Activated naive CD8-positive, alpha-beta T cell (primary cell): Measurements from ENCODE around the gene OR5B12.

Experiments used
- H3K27ac Mint-ChIP-seq: one replicate; pipeline ENCODE4 v1.8.0; 2021; ENCODE audit warnings: mixed read lengths
- H3K27me3 Mint-ChIP-seq: one replicate; pipeline ENCODE4 v1.8.0; 2021; ENCODE audit warnings: mixed read lengths
- H3K36me3 Mint-ChIP-seq: one replicate; pipeline ENCODE4 v1.8.0; 2021; ENCODE audit warnings: mixed read lengths
- H3K4me1 Mint-ChIP-seq: one replicate; pipeline ENCODE4 v1.8.0; 2021; ENCODE audit warnings: low read depth, mixed read lengths
- H3K4me3 Mint-ChIP-seq: one replicate; pipeline ENCODE4 v1.8.0; 2021; ENCODE audit warnings: mild to moderate bottlenecking, mixed read lengths
- H3K9me3 Mint-ChIP-seq: one replicate; pipeline ENCODE4 v1.8.0; 2021; ENCODE audit warnings: low read depth, mixed read lengths

Gene OR5B12

DNA sequence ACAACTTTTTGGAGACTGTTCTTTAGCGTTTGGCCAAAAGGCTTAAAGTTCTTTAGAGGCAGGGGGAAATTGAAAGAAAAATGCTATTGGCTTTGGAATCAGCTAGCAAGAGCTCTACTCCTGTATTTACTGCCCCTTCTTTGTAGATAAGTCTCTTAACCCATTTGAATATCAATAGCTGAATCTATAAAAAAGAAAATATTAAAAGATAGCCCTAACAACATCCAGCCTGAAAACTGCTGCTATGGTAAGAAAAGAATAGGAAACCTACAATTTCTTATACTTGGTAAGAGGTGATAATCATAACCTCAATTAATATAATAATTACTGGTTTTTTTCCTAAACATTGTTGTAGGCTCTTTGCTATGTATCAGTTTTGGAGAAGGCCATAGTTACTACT, at the start of gene OR5B12:
TSS of gene OR5B12 (minus strand) at position 101 of the 400 bp plus-strand sequence. CDS start 2,085 bp downstream, outside the sequence.
- Mint-ChIP-seq H3K27ac (no peak within 1 kb of the TSS), H3K9me3 (peaks cover 5% of the 10 kb centered on the region), H3K36me3 (peaks cover 11% of the 10 kb centered on the region), H3K4me3 (no peak within 1 kb of the TSS), H3K27me3 (no peaks in the 10 kb centered on the region), H3K4me1 (no peaks in the 10 kb centered on the region)

DNA sequence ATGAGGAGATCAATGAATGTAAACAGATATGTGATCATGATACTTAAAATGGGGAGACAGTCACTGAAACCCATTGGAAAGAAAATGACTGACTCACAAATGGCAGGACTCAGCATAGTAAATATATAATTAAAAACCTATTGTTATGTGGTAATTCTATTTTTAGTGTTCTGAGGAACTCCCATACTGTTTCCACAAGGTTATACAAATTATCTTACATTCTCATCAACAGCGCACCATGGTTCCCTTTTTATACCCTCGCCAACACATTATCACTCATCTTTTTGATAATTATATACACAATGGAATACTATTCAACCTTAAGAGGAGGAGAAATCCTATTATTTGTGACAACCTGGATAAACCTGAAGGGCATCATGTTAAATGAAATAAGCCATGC, 48.8 kb upstream of the OR5B12 start:
- Mint-ChIP-seq H3K27ac (no peak overlapping the region), H3K36me3 (peaks cover 6% of the 10 kb centered on the region), H3K4me3 (no peak overlapping the region), H3K27me3 (no peaks in the 10 kb centered on the region), H3K4me1 (peaks cover 13% of the 10 kb centered on the region), H3K9me3 (no peaks in the 10 kb centered on the region)

DNA sequence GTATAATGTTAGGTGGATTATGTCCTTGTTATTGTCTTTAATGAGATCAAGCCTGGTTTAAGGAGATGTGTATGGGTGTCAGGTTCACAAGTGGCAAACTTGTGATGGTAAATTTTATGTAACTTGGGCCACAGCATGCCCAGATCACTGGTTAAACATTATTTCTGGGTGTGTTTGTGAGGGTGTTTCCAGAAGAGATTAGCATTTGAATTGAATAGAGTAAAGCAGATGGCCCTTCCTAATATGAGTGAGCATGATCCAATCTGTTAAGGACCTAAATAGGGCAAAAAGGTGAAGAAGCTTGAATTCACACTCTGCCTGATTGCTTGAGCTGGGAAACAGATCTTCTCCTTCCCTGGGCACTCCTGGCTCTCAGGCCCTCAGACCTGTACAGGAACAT, 45.1 kb upstream of the OR5B12 start:
- H3K4me1 Mint-ChIP-seq = no peaks in the 10 kb centered on the region
- no peak overlapping the region for H3K27ac Mint-ChIP-seq
- no peaks in the 10 kb centered on the region for H3K9me3 Mint-ChIP-seq
- H3K27me3 Mint-ChIP-seq = no peaks in the 10 kb centered on the region
- H3K4me3 Mint-ChIP-seq = no peak overlapping the region
- peaks cover 1% of the 10 kb centered on the region for H3K36me3 Mint-ChIP-seq

DNA sequence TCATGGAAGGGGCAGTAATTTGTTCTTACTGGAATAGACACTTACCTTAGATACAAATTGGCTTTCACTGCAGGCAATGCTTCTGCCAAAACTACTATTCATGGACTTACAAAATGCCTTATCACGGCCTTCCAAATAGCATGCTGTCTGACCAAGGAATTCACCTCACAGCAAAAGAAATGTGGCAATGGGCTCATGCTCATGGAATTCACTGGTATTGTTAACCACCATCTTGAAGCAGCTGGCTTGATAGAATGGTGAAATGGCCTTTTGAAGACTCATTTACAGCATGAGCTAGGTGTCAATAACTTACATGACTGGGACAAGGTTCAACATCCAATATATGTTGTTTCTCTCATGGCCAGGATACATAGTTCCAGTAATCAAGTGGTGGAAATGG, 43.9 kb upstream of the OR5B12 start:
- Mint-ChIP-seq H3K4me1 (no peaks in the 10 kb centered on the region), H3K4me3 (no peak overlapping the region), H3K36me3 (no peaks in the 10 kb centered on the region), H3K9me3 (no peaks in the 10 kb centered on the region), H3K27ac (no peak overlapping the region), H3K27me3 (no peaks in the 10 kb centered on the region)

DNA sequence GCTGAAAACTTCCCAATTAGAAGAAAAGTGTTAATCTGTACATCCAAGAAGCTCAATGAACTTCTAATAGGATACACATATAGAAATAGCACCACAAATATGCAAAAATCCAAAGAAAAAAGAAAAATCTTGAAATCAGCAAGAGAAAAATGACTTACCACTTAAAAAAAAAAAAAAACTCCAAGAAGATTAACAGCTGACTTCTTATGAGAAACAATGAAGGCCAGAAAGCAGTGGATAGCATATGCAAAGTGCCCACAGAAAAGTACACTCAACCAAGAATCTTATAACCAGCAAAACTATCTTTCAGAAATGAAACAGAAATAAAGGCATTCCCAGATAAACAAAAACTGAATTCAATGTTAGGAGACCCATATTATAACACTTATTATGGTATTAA, 29.9 kb upstream of the OR5B12 start:
- Mint-ChIP-seq H3K9me3 (peaks cover 27% of the 10 kb centered on the region), H3K36me3 (peaks cover 27% of the 10 kb centered on the region), H3K27me3 (peaks cover 2% of the 10 kb centered on the region), H3K27ac (no peak overlapping the region), H3K4me3 (no peak overlapping the region), H3K4me1 (no peaks in the 10 kb centered on the region)

DNA sequence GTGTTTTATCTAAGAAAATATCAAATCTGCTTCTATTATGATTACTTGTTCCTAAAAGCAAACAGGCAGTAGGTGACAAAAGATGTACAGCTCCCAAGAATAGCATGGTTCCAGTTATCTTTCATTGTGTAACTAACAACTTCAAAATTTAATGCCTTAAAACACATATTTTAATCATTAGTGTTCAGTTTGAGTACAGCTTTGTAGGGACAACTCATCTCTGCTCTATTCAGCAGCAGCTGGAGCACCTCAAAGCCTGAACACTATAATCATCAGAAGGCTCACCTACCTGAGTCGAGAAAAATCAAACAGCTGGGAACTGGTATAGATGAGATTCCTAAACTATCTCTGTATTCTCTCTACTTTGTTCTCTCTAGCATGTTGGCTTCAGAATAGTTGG, 24.3 kb upstream of the OR5B12 start:
- H3K4me3 Mint-ChIP-seq = no peak overlapping the region
- H3K4me1 Mint-ChIP-seq = no peaks in the 10 kb centered on the region
- H3K36me3 Mint-ChIP-seq = peaks cover 6% of the 10 kb centered on the region
- no peak overlapping the region for H3K27ac Mint-ChIP-seq
- no peaks in the 10 kb centered on the region for H3K27me3 Mint-ChIP-seq
- H3K9me3 Mint-ChIP-seq = peaks cover 12% of the 10 kb centered on the region

DNA sequence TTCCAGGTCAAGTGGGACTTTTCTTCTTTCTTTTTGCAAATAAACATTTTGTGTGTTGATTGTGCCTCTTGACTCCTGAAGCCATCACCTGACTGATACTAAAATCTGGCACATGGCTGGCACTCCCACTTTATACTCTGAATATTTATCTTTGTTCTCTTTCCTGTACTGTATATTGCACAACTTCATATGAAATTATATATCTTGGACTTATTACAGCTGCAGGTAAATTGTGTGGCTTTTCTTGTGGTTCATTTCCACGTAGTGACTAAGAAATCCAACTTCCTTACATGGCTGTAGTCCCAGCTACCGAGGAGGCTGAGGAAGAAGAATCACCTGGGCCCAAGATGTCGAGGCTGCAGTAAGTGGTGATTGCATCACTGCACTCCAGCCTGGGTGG, 23.7 kb upstream of the OR5B12 start:
- peaks cover 5% of the 10 kb centered on the region for H3K36me3 Mint-ChIP-seq
- H3K4me3 Mint-ChIP-seq = no peak overlapping the region
- no peaks in the 10 kb centered on the region for H3K4me1 Mint-ChIP-seq
- H3K27ac Mint-ChIP-seq = no peak overlapping the region
- no peaks in the 10 kb centered on the region for H3K27me3 Mint-ChIP-seq
- peaks cover 9% of the 10 kb centered on the region for H3K9me3 Mint-ChIP-seq

DNA sequence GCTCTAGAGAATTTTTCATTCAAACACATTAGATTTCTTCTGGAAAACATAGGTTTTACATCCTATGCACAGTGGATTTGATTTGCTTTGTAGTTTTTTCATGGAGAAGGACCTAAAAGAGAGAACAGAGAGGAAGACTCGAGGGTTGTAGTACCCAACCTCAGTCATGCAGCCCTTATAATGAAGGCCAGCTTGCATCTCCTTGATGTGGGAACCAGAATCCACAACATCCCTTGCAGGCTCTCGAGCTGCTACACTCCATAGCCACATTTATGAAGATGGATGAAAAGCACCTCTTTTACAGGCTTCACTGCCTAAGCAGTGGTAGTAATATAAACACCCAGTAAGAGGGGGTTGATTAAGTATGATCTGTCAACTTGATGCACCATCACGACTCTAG, 9.5 kb upstream of the OR5B12 start:
- H3K4me3 Mint-ChIP-seq = no peak overlapping the region
- H3K4me1 Mint-ChIP-seq = peaks cover 11% of the 10 kb centered on the region
- no peaks in the 10 kb centered on the region for H3K27me3 Mint-ChIP-seq
- H3K9me3 Mint-ChIP-seq = peaks cover 4% of the 10 kb centered on the region
- peaks cover 2% of the 10 kb centered on the region for H3K36me3 Mint-ChIP-seq
- H3K27ac Mint-ChIP-seq = no peak overlapping the region

DNA sequence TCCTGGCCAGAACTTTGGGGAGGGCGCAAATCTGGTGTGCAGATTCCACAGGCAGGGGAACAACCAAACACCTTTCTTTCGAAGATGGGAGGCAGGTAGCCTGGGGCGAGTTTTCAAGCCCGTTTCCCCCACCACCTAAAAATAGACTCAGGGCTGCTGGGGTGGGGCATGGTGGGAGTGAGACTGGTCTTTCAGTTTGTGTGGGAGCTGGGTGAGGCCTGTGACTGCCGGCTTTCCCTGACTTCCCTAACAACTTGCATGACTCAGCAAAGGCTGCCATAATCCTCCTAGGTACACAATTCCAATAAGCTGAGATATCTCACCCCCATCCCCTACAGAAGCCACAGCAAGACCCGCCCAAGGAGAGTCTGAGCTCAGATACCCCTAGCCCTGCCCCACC, 4.3 kb upstream of the OR5B12 start:
- peaks cover 3% of the 10 kb centered on the region for H3K36me3 Mint-ChIP-seq
- peaks cover 5% of the 10 kb centered on the region for H3K4me1 Mint-ChIP-seq
- peaks cover 6% of the 10 kb centered on the region for H3K9me3 Mint-ChIP-seq
- H3K27ac Mint-ChIP-seq = no peak overlapping the region
- no peak overlapping the region for H3K4me3 Mint-ChIP-seq
- no peaks in the 10 kb centered on the region for H3K27me3 Mint-ChIP-seq

DNA sequence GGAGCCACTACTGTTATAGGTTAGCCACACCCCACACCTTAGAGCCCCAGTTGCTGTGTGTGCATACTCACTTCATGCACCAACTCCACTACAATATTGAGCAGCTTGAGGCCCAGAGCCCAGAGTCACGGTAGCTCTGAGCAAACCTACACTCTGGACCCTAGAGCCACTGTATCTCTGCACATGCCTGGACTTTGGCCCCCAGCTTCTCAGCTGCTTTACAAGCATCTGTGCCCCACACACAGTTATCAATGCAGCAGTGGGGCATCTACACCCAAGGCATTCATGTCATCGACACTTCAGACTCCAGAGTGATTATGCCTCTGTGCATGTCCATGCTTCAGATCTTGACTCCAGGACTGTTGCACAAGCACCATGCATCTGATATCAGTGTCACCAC, 2.3 kb upstream of the OR5B12 start:
- Mint-ChIP-seq H3K27ac (no peak overlapping the region), H3K4me3 (no peak overlapping the region), H3K36me3 (peaks cover 4% of the 10 kb centered on the region), H3K9me3 (peaks cover 6% of the 10 kb centered on the region), H3K4me1 (no peaks in the 10 kb centered on the region), H3K27me3 (no peaks in the 10 kb centered on the region)

DNA sequence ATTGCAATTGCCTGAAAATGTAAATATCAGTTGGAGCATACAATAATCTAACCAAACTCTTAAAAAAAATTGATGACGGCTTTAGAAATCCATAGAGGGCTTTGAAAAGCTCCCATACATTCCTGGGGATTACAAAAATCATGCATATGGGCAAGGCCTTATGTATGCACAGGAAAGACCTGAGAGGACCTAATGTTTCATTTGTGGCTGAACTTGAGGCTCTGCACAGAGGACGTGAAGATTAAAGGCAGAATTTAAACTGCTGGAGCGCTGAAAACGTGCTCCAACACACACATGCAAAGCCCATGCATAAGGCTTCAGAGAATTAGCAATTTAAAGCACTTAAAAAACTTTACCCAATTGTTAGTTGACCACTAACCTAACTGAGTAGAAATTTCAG, 3.5 kb downstream of the OR5B12 start:
- H3K27ac Mint-ChIP-seq = no peak overlapping the region
- no peak overlapping the region for H3K4me3 Mint-ChIP-seq
- peaks cover 10% of the 10 kb centered on the region for H3K36me3 Mint-ChIP-seq

DNA sequence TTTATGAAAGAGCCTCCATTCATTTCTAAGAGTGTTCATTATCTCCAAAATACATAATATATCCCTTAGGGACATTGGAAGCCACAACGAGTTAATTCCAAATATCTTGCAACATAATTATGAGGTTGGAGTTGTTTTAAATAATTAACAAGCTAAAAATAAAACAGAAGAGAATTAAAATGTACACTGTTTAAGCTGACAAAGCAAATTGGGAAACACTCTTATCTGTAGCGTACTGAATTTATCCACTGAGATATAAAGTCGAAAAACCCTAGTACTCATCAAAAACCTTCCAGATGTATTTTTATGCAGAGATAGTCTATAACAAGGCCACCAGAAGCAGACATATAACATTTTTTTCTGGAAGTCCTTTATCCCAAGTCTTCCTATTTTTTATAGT, 7.8 kb downstream of the OR5B12 start:
- Mint-ChIP-seq H3K4me1 (no peaks in the 10 kb centered on the region), H3K27ac (no peak overlapping the region), H3K9me3 (peaks cover under 1% of the 10 kb centered on the region)

More for the DNA sequence above, 3.5 kb downstream of the OR5B12 start:
- Mint-ChIP-seq H3K27me3 (no peaks in the 10 kb centered on the region), H3K4me1 (no peaks in the 10 kb centered on the region), H3K9me3 (no peaks in the 10 kb centered on the region)

DNA sequence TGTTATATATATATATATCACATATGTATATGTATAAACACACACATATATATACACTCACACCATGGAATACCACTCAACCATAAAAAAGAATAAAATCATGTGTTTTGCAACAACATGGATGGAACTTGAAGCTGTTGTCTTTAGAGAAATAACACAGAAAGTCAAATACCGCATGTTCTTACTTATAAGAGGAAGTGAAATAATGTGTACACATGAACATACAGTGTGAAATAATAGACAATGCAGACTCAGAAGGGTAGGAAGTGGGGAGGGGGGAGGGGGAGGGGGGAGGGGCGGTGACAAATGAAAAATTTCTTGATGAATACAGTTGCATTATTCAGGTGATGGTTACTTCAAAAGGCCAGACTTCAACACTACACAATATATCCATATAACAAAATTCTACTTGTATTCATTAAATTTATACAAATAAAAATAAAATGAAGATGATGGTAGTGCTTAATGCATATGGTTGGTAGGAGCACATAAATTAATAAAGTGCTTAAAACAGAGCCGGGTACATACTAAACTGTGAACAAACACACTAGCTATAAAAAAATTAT, 8.3 kb downstream of the OR5B12 start:
- no peaks in the 10 kb centered on the region for H3K4me1 Mint-ChIP-seq
- peaks cover 5% of the 10 kb centered on the region for H3K9me3 Mint-ChIP-seq

More for the DNA sequence above, 7.8 kb downstream of the OR5B12 start:
- H3K4me3 Mint-ChIP-seq = no peak overlapping the region
- H3K36me3 Mint-ChIP-seq = peaks cover 11% of the 10 kb centered on the region
- peaks cover 2% of the 10 kb centered on the region for H3K27me3 Mint-ChIP-seq

DNA sequence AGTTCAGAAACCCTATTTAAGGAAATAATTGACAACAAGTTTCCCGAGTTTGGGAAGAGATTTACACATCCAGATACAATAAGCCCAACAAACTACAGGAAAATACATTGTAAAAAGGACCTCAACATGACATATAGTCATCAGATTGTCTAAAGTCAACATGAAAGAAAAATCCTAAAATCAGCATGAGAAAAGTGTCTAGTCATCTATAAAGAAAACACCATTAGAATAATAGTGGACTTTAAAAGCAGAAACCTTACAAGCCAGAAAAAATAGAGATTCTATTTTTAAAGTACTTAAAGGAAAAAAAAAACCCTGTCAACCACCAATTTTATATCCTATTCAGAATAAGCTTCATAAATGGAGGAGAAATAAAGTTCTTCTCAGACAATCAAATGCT, 12.8 kb downstream of the OR5B12 start:
- H3K4me3 Mint-ChIP-seq = no peak overlapping the region
- H3K36me3 Mint-ChIP-seq = peaks cover 6% of the 10 kb centered on the region
- H3K9me3 Mint-ChIP-seq = peaks cover 13% of the 10 kb centered on the region
- H3K4me1 Mint-ChIP-seq = no peaks in the 10 kb centered on the region
- peaks cover 5% of the 10 kb centered on the region for H3K27me3 Mint-ChIP-seq
- H3K27ac Mint-ChIP-seq = no peak overlapping the region

More for the DNA sequence above, 8.3 kb downstream of the OR5B12 start:
- peaks cover 12% of the 10 kb centered on the region for H3K36me3 Mint-ChIP-seq
- H3K27me3 Mint-ChIP-seq = peaks cover 5% of the 10 kb centered on the region
- H3K4me3 Mint-ChIP-seq = no peak overlapping the region
- H3K27ac Mint-ChIP-seq = no peak overlapping the region

DNA sequence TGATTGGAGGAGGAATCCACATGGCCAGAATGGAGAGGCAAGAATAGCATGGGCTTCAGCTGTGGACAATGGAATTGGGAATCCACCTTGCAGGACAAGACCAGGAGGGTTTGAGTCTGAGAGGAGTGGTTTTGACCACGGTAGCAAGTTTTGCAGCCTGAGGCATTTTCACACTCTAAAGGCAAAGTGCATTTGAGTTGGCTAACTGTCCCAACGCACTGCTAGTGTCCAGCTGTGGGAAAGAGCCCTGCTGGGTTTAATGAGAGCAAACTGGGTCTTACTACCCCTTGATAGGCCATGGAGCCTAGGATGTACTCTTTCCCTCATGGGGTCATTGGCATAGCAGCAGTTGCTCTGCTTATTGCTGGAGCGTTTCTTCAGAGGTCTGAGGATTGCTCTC, 14.0 kb downstream of the OR5B12 start, which contains the start of gene OR5B2:
TSS of gene OR5B2 (minus strand) at position 101 of the 400 bp plus-strand sequence. CDS start 4,860 bp downstream, outside the sequence.
- H3K4me3 Mint-ChIP-seq = no peak within 1 kb of the TSS
- peaks cover 5% of the 10 kb centered on the region for H3K27me3 Mint-ChIP-seq
- H3K36me3 Mint-ChIP-seq = peaks cover 6% of the 10 kb centered on the region
- H3K4me1 Mint-ChIP-seq = no peaks in the 10 kb centered on the region
- H3K27ac Mint-ChIP-seq = no peak within 1 kb of the TSS
- H3K9me3 Mint-ChIP-seq = peaks cover 13% of the 10 kb centered on the region

DNA sequence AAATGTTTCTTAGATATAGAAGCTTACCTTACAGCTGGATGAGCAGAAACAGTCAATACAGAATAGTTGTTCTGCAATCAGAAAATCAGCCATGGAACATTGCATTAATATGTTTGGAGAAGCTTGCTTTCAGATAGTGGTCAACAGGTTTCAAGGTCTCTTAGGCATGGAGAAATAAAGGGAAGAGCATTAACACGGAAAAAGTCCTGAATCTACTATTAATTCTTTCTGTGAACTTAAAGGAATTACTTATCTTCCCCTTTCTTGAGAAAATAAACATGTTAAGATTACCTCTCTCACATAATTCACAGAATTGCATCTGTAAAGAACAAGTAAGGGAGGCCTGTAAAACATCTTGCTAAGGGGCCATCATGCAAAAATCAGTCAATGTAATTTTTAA, 35.3 kb downstream of the OR5B12 start, which contains the start of gene OR5B3:
TSS of gene OR5B3 (minus strand) at position 101 of the 400 bp plus-strand sequence. CDS start 3,465 bp downstream, outside the sequence.
- Mint-ChIP-seq H3K27me3 (peaks cover 3% of the 10 kb centered on the region), H3K27ac (no peak within 1 kb of the TSS), H3K4me3 (no peak within 1 kb of the TSS), H3K36me3 (peaks cover 22% of the 10 kb centered on the region), H3K9me3 (peaks cover 21% of the 10 kb centered on the region), H3K4me1 (no peaks in the 10 kb centered on the region)
